NT2/D1 (cell line): ENCODE measurements around the gene CRYBG1.

Experiments
- DNase-seq: peaks from one replicate; pipeline ENCODE4 v3.0.0-alpha.2; 2011; ENCODE audit warnings: low read depth, low spot score
- H3K27me3 ChIP-seq: 2 replicates; pipeline ENCODE4 v1.6.0; 2011; ENCODE audit warnings: mild to moderate bottlenecking; ENCODE audit not compliant: insufficient read length, insufficient read depth
- H3K36me3 ChIP-seq: 2 replicates; pipeline ENCODE4 v1.6.1; 2011; ENCODE audit warnings: mild to moderate bottlenecking, low read length, mixed read lengths; ENCODE audit not compliant: insufficient read depth, insufficient read length
- H3K4me1 ChIP-seq: 2 replicates; pipeline ENCODE4 v1.5.1; 2011; ENCODE audit not compliant: insufficient read depth, insufficient read length
- H3K4me3 ChIP-seq: 2 replicates; pipeline ENCODE4 v1.5.1; 2011; ENCODE audit warnings: low read depth; ENCODE audit not compliant: insufficient read length
- H3K9ac ChIP-seq: 2 replicates; pipeline ENCODE4 v1.6.0; 2011; ENCODE audit warnings: low read depth; ENCODE audit not compliant: insufficient read length
- H3K9me3 ChIP-seq: 2 replicates; pipeline ENCODE4 v1.5.1; 2011; ENCODE audit warnings: mild to moderate bottlenecking, low read length; ENCODE audit not compliant: insufficient read depth
- SUZ12 ChIP-seq: IDR thresholded peaks from 2 replicates; pipeline ENCODE4 v1.6.1; 2011; ENCODE audit not compliant: insufficient read length, insufficient read depth; ENCODE audit errors: extremely low read depth
- YY1 ChIP-seq: IDR thresholded peaks from 2 replicates; pipeline ENCODE4 v1.6.1; 2011; ENCODE audit not compliant: insufficient read length, insufficient read depth
- ZNF274 ChIP-seq: IDR thresholded peaks from 2 replicates; pipeline ENCODE4 v1.6.1; 2011; ENCODE audit warnings: mild to moderate bottlenecking, low read depth, low read length

The CRYBG1 gene

GRCh38 chr6:106453756-106454367 is 93.3 kb downstream of the CRYBG1 start:
- Histone ChIP-seq H3K9ac (no peak overlapping the region), H3K4me1 (no peaks in the 10 kb centered on the region), H3K27me3 (no peaks in the 10 kb centered on the region), H3K4me3 (no peak overlapping the region), H3K36me3 (no peaks in the 10 kb centered on the region), H3K9me3 (no peaks in the 10 kb centered on the region)
- no peak for DNase-seq
- TF ChIP-seq ZNF274: no peak
- no peak for TF ChIP-seq SUZ12
- TF ChIP-seq YY1: no peak

GRCh38 chr6:106456756-106457155 is 96.2 kb downstream of the CRYBG1 start:
- Histone ChIP-seq H3K4me3 (no peak overlapping the region), H3K9me3 (no peaks in the 10 kb centered on the region), H3K27me3 (no peaks in the 10 kb centered on the region), H3K36me3 (no peaks in the 10 kb centered on the region), H3K4me1 (no peaks in the 10 kb centered on the region), H3K9ac (no peak overlapping the region)
- no peak for DNase-seq
- TF ChIP-seq ZNF274 (no peak), YY1 (no peak), SUZ12 (no peak)

- H3K9ac ChIP-seq: no peak overlapping the region
- H3K4me3 ChIP-seq: no peak overlapping the region
- TF ChIP-seq SUZ12: no peak
- TF ChIP-seq YY1: no peak
- TF ChIP-seq ZNF274: no peak
- no peaks in the 10 kb centered on the region for H3K4me1 ChIP-seq
- H3K36me3 ChIP-seq: no peaks in the 10 kb centered on the region
- no peaks in the 10 kb centered on the region for H3K27me3 ChIP-seq
- no peaks in the 10 kb centered on the region for H3K9me3 ChIP-seq
- DNase-seq: no peak
Observed at GRCh38 chr6:106458021-106458986, 97.8 kb downstream of the CRYBG1 start.

- H3K4me3 ChIP-seq: no peak overlapping the region
- TF ChIP-seq SUZ12 (no peak), YY1 (no peak), ZNF274 (no peak)
- no peaks in the 10 kb centered on the region for H3K36me3 ChIP-seq
- H3K4me1 ChIP-seq: no peaks in the 10 kb centered on the region
- no peaks in the 10 kb centered on the region for H3K27me3 ChIP-seq
- DNase-seq: no peak
- H3K9ac ChIP-seq: no peak overlapping the region
- H3K9me3 ChIP-seq: no peaks in the 10 kb centered on the region
Observed at GRCh38 chr6:106460481-106460880, 100.0 kb downstream of the CRYBG1 start.

- no peak for DNase-seq
- H3K27me3 ChIP-seq: no peaks in the 10 kb centered on the region
- TF ChIP-seq YY1 (no peak), SUZ12 (no peak), ZNF274 (no peak)
- H3K36me3 ChIP-seq: no peaks in the 10 kb centered on the region
- no peaks in the 10 kb centered on the region for H3K9me3 ChIP-seq
- no peak overlapping the region for H3K4me3 ChIP-seq
- no peak overlapping the region for H3K9ac ChIP-seq
- no peaks in the 10 kb centered on the region for H3K4me1 ChIP-seq
Observed at GRCh38 chr6:106461084-106461483, 100.6 kb downstream of the CRYBG1 start.

GRCh38 chr6:106462923-106463557 is 102.5 kb downstream of the CRYBG1 start:
- TF ChIP-seq YY1: no peak
- TF ChIP-seq SUZ12: no peak
- no peak for TF ChIP-seq ZNF274
- Histone ChIP-seq H3K4me1 (no peaks in the 10 kb centered on the region), H3K4me3 (no peak overlapping the region), H3K9me3 (no peaks in the 10 kb centered on the region), H3K9ac (no peak overlapping the region), H3K36me3 (no peaks in the 10 kb centered on the region), H3K27me3 (no peaks in the 10 kb centered on the region)
- DNase-seq: no peak

- no peaks in the 10 kb centered on the region for H3K4me1 ChIP-seq
- H3K36me3 ChIP-seq: no peaks in the 10 kb centered on the region
- H3K9ac ChIP-seq: no peak overlapping the region
- no peaks in the 10 kb centered on the region for H3K9me3 ChIP-seq
- TF ChIP-seq SUZ12: no peak
- H3K27me3 ChIP-seq: no peaks in the 10 kb centered on the region
- H3K4me3 ChIP-seq: no peak overlapping the region
- no peak for DNase-seq
Observed at GRCh38 chr6:106466211-106466610, 105.7 kb downstream of the CRYBG1 start.
